Stomach (tissue), 9 donors: ENCODE data around the gene KCNAB1. TPM values are rescaled to one million over a fixed set of nuclear protein-coding genes. Genes with fewer than 3 reads are reported as not detected.

Source experiments
- DNase-seq, 2 donors: peaks; one replicate each; pipeline versions ENCODE4 v3.0.0 to v3.0.0-alpha.2; 2013 to 2019
- H3K27ac ChIP-seq, 5 donors: fragments of 200-600 bp in 4 of 5; sonication (generic) in 4 of 5; one replicate each; pipeline ENCODE4 v1.5.1; 2013 to 2019; ENCODE audit warnings: mild to moderate bottlenecking in 1 of 5, moderate library complexity in 1 of 5
- H3K27me3 ChIP-seq, 3 donors: fragments of 200-600 bp; sonication (generic); one replicate each; pipeline ENCODE4 v1.5.1; 2017 to 2019; ENCODE audit warnings: mixed run types in 1 of 3
- H3K36me3 ChIP-seq, 4 donors: fragments of 200-600 bp; sonication (generic); 1 replicate in 3 of 4; 2 replicates in 1 of 4; pipeline ENCODE4 v1.5.1; 2016 to 2019
- H3K4me1 ChIP-seq, 4 donors: fragments of 200-600 bp; sonication (generic); one replicate each; pipeline ENCODE4 v1.5.1; 2016 to 2019
- H3K4me3 ChIP-seq, 4 donors: fragments of 200-600 bp; sonication (generic) in 3 of 4; one replicate each; pipeline ENCODE4 v1.5.1; 2016 to 2019; ENCODE audit warnings: mild to moderate bottlenecking in 1 of 4
- H3K9me3 ChIP-seq, 4 donors: fragments of 200-600 bp; sonication (generic); one replicate each; pipeline ENCODE4 v1.5.1; 2016 to 2019
- EP300 ChIP-seq: sonication (generic); formaldehyde crosslinking; IDR thresholded peaks from one replicate; pipeline ENCODE4 v1.6.1; 2017; ENCODE audit warnings: antibody characterized with exemption
- POLR2A ChIP-seq, 4 donors: fragments of 450-650 bp; IDR thresholded peaks; one replicate each; pipeline ENCODE4 v1.6.1; 2016; ENCODE audit warnings: antibody characterized with exemption in 4 of 4, control low read depth in 2 of 4, mild to moderate bottlenecking in 1 of 4, moderate library complexity in 1 of 4
- POLR2AphosphoS5 ChIP-seq, 3 donors: sonication (generic); formaldehyde crosslinking; IDR thresholded peaks; one replicate each; pipeline ENCODE4 v1.6.1; 2016; ENCODE audit warnings: antibody characterized with exemption in 3 of 3
- WGBS, 5 donors: extraction: QIAGEN DNeasy Blood & Tissue Kit in 3 of 5; methylation state at CpG; one replicate each; pipeline versions ENCODE4 v1.1.5 to v1.1.7; 2013 to 2018; 5-methylcytosine and 5-hydroxymethylcytosine counted together
- intact Hi-C: fragments of 100-400 bp; cut with DNase I; formaldehyde crosslinking; loops from one replicate; pipeline ENCODE4 v1.15.1; 2023; ENCODE audit warnings: low total_unique reads
- polyA plus RNA-seq, 3 donors: library from polyadenylated mRNA; stranded (reverse); fragments of 200-250 nt; gene quantifications; one replicate each; pipeline ENCODE4 v1.2.3, GENCODE V29; 2013
- total RNA-seq, 5 donors: library from RNA; depleted of rRNA; stranded (reverse); fragments of >200 nt; gene quantifications; one replicate each; pipeline versions ENCODE4 v1.1.0 to v1.2.3, GENCODE V29; 2014 to 2016
- TF ChIP-seq, protein P1 (sequence below), 7 experiments: fragments of 450-650 bp in 4 of 7; fragments of 200-600 bp in 3 of 7; sonication (generic) in 3 of 7; IDR thresholded peaks; one replicate each; pipeline ENCODE4 v1.5.1; 2016 to 2019; ENCODE audit warnings: antibody characterized with exemption in 7 of 7, control low read depth in 2 of 7, mild to moderate bottlenecking in 1 of 7
- donor health status: healthy with polysubstance abuse.
- donor health status: Bipolar disorder and iron deficiency.
- donor health status: healthy.

KCNAB1 gene
- total and polyA plus RNA-seq, 8 donors: 0.12 to 3.8 (median 0.29) TPM; not detected in 2

DNA sequence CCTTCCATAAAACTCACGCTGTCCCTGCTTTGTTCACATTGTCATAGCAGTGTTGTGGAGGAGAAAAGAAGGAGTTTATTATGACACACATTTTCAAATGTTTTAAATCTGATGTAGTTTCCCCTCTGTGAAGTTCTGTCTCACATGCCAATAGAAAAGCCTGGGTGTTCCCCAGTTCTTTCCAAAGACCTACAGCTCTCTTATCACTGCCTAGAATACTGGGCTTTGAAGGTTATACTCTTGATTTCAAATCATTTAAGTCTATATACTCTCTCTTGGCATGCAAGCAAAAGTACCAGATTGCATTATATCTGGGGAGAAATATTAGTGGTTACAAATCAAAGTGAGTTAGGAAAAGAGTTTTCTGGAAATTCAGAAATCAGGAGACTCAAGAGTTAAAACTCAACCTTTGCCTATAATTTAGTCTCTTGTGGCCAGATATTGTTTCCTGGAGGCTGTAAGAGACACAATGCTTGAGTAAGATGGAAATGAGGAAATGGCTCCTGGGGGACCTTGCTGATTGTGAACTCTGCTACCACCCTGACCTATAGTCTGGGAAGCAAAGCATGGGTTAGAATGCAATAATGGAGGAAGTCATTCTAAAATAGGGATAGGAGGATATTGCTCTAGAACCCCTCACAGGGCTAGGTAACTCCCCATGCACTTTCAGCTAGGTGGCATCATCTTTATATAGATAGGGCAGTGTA is 182.8 kb downstream of the KCNAB1 start:
- 31 to 73% (median 50%) methylated on average over 1 of the region's 1 CpG for WGBS, 5 donors
- no peaks in the 10 kb centered on the region for H3K27me3 ChIP-seq
- H3K27ac ChIP-seq: peak overlapping the region in 3 of 5 donors; percentile 3 to 35 (median 11)

GRCh38 chr3:156304406-156304805 is 184.0 kb downstream of the KCNAB1 start:
- TF ChIP-seq POLR2AphosphoS5 (IDR thresholded peaks at IDR 0.05): peak in 1 of 3 donors; percentile 19
- no peak for TF ChIP-seq POLR2A (IDR thresholded peaks at IDR 0.05)
- Histone ChIP-seq H3K27me3 (no peaks in the 10 kb centered on the region), H3K4me1 (peaks cover 9 to 50% (median 29%) of the 10 kb centered on the region in 4 donors), H3K36me3 (no peaks in the 10 kb centered on the region), H3K27ac (peak overlapping the region in 2 of 5 donors; percentile 11 to 35), H3K9me3 (no peaks in the 10 kb centered on the region), H3K4me3 (no peak overlapping the region)
- 36 to 54% (median 40%) methylated on average over 3 of the region's 3 CpGs for WGBS, 5 donors
- intact Hi-C loops: no loop called here
- DNase-seq: no peak

More for the DNA sequence above, 182.8 kb downstream of the KCNAB1 start:
- Histone ChIP-seq H3K9me3 (no peaks in the 10 kb centered on the region), H3K36me3 (no peaks in the 10 kb centered on the region), H3K4me3 (no peak overlapping the region), H3K4me1 (peaks cover 9 to 48% (median 29%) of the 10 kb centered on the region in 4 donors)
- no peak for TF ChIP-seq POLR2AphosphoS5 (IDR thresholded peaks at IDR 0.05)
- TF ChIP-seq, protein P1, sequence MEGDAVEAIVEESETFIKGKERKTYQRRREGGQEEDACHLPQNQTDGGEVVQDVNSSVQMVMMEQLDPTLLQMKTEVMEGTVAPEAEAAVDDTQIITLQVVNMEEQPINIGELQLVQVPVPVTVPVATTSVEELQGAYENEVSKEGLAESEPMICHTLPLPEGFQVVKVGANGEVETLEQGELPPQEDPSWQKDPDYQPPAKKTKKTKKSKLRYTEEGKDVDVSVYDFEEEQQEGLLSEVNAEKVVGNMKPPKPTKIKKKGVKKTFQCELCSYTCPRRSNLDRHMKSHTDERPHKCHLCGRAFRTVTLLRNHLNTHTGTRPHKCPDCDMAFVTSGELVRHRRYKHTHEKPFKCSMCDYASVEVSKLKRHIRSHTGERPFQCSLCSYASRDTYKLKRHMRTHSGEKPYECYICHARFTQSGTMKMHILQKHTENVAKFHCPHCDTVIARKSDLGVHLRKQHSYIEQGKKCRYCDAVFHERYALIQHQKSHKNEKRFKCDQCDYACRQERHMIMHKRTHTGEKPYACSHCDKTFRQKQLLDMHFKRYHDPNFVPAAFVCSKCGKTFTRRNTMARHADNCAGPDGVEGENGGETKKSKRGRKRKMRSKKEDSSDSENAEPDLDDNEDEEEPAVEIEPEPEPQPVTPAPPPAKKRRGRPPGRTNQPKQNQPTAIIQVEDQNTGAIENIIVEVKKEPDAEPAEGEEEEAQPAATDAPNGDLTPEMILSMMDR (IDR thresholded peaks at IDR 0.05): no peak
- no peak for TF ChIP-seq EP300
- no peak for TF ChIP-seq POLR2A (IDR thresholded peaks at IDR 0.05)
- no peak for DNase-seq
- intact Hi-C loops: no loop called here

- Histone ChIP-seq H3K4me1 (peaks cover 9 to 50% (median 29%) of the 10 kb centered on the region in 4 donors), H3K9me3 (no peaks in the 10 kb centered on the region), H3K36me3 (no peaks in the 10 kb centered on the region), H3K4me3 (no peak overlapping the region), H3K27me3 (no peaks in the 10 kb centered on the region), H3K27ac (no peak overlapping the region)
- WGBS, 5 donors: 91 to 100% (median 95%) methylated on average over 1 of the region's 1 CpG
- intact Hi-C loops: no loop called here
- TF ChIP-seq EP300: no peak
- no peak for TF ChIP-seq POLR2A (IDR thresholded peaks at IDR 0.05)
- TF ChIP-seq, protein P1 (IDR thresholded peaks at IDR 0.05): no peak
- no peak for TF ChIP-seq POLR2AphosphoS5 (IDR thresholded peaks at IDR 0.05)
- DNase-seq: no peak
Measured at GRCh38 chr3:156305672-156306071, 185.3 kb downstream of the KCNAB1 start.

GRCh38 chr3:156307704-156308103 is 187.3 kb downstream of the KCNAB1 start:
- Histone ChIP-seq H3K27me3 (no peaks in the 10 kb centered on the region), H3K4me3 (no peak overlapping the region), H3K9me3 (no peaks in the 10 kb centered on the region), H3K36me3 (no peaks in the 10 kb centered on the region), H3K4me1 (peaks cover 5 to 33% (median 27%) of the 10 kb centered on the region in 4 donors), H3K27ac (peak overlapping the region in 2 of 5 donors; percentile 20 to 49)
- TF ChIP-seq EP300 (no peak), POLR2A (IDR thresholded peaks at IDR 0.05) (no peak), POLR2AphosphoS5 (IDR thresholded peaks at IDR 0.05) (peak in 2 of 3 donors; percentile 28 to 72)
- TF ChIP-seq, protein P1 (IDR thresholded peaks at IDR 0.05): no peak
- 17 to 29% (median 25%) methylated on average over 4 of the region's 4 CpGs for WGBS, 5 donors
- intact Hi-C loops: no loop called here
- peak; percentile 68 to 88 for DNase-seq

DNA sequence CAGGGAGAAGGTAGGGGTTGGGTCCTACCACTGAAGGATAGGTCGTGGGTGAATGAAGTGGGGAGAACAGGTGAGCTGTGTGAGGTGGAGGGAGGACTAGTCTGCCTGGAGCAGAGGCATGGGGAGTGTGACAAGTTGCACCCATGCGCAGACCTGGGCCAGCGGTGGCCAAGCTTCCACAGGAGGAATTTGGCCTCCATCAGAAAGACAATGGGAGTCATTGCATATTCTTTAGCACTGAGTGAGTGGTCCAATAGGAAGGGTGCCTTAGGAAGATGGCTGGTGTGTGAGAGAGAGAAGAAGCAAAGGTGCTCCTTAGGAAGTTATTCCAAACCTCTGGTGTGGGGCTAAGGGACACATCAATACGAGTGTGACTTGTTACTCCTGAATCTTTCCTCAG is 191.1 kb downstream of the KCNAB1 start:
- DNase-seq: no peak
- Histone ChIP-seq H3K36me3 (no peaks in the 10 kb centered on the region), H3K9me3 (no peaks in the 10 kb centered on the region), H3K27ac (no peak overlapping the region), H3K4me3 (no peak overlapping the region), H3K4me1 (peaks cover 0 to 15% (median 9%) of the 10 kb centered on the region in 4 donors), H3K27me3 (no peaks in the 10 kb centered on the region)
- intact Hi-C loops: no loop called here
- whole genome bisulfite sequencing, 5 donors: 79 to 95% (median 85%) methylated on average over 4 of the region's 4 CpGs
- TF ChIP-seq EP300: no peak
- TF ChIP-seq, protein P1 (IDR thresholded peaks at IDR 0.05): no peak
- TF ChIP-seq POLR2AphosphoS5 (IDR thresholded peaks at IDR 0.05): no peak
- TF ChIP-seq POLR2A (IDR thresholded peaks at IDR 0.05): no peak
